ENCODE measurements around the gene MAN1A2.
"Not testable (repeated sequence)": the region's sequence is repeated elsewhere in the genome, so short reads cannot be mapped to it uniquely, and the experiment has no call there.

The MAN1A2 gene

DNA sequence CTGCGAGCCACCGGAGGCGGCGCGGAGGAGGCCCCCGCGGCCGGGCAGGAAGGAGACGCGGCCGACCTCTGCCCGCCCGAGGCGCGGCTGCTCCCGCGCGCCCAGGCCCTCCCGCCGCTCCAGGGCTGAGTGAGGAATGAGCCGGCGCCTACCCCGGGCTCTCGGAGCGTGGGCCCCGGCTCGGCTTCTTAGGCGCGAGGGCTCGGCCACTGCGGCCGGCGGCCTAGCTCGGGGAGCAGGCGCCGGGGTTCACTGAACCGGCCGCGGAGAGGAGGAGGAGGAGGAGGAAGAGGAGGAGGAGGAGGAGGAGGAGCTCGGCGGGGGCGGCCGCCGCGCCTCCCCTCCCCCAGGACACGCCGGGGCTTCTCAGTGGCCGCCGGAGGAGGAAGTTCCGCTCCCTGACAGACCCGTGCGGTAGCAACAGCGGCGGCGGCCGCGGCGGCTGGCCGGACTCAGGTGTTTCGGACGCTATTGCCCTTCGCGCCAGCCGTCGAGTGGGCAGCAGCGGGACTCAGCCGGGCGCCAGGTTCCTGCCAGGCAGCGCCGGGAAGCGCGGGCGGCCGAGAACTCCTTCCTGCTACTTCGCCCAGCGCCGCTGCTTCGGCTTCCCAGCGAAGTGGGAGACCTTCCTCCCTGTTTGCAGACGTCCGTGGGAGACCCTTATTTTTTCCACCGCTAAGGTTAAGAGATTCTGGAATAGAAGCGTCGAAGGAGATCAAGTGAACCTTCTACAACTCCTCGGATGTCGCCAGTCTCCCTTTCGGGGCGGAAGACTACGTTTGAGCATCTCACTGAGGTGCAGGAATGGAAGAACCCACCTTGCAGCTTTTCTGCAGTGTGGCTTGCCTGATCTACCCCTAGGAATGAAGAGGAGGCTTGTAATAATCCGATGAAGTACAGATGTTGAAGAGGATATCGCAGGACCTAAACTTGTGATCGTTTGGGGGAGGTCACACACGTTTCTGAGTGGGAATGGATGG lies at the start of gene MAN1A2:
MAN1A2 (plus strand) TSS at position 404 of the 980 bp plus-strand sequence. CDS start 735 bp downstream, outside the sequence.
- peak; percentile 68 for DNase-seq (ENCODE audit: low read depth)

DNA sequence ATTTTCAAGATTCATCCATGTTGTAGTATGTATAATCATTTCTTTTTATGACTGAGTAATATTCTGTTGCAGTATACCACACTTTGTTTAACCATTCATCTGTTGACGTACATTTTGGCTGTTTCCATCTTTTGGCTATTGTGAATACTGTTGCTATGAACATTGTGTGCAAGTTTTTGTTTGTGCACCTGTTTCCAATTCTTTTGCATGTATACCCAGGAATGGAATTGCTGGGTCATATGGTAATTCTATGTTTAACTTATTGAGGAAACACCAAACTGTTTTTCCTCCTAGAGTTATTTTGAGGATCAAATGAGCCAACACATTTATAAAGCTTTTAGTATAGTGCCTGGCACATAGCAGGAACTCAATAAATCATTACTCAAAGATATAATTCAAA lies 49.2 kb upstream of the MAN1A2 start:
- no peak for DNase-seq (ENCODE audit: low read depth)

DNA sequence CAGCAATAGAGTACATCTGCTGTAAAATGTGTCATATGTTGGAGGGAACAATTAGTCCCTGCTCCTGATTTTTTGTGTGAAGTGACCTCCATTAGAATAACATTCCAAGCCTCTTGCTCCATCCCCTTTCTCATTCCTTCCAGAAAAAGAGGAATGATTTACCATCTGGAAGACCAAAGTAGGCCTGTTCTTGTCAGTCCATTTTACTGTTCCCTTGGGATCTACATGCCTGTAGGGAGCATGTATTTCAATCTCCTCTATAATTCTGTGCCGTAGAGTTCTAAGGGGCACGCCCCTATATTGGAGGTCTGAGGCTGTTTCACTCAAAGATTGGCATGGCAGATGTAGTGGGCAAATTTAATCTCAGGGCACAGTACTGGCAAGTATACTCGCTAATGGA lies 48.8 kb upstream of the MAN1A2 start:
- DNase-seq (ENCODE audit: low read depth) = no peak

DNA sequence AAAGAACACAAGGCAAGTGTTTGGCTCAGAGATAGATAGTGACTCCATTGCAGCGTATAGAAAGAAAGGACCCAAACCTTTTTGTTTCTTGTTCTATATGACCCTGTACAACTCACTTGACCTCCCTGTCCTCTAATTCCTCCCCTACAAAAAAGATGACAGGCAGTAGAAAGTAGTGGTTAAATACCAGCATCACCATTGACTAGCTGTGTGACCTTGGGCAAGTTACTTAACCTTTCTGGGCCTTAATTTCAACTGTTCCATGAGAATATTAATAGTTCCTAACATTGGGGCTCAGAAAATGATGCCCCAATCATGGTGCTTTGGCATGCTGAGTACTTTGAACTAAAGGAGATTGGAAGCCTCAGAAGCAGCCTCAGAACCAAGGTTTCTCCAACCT lies 46.7 kb upstream of the MAN1A2 start:
- DNase-seq (ENCODE audit: low read depth) = no peak

DNA sequence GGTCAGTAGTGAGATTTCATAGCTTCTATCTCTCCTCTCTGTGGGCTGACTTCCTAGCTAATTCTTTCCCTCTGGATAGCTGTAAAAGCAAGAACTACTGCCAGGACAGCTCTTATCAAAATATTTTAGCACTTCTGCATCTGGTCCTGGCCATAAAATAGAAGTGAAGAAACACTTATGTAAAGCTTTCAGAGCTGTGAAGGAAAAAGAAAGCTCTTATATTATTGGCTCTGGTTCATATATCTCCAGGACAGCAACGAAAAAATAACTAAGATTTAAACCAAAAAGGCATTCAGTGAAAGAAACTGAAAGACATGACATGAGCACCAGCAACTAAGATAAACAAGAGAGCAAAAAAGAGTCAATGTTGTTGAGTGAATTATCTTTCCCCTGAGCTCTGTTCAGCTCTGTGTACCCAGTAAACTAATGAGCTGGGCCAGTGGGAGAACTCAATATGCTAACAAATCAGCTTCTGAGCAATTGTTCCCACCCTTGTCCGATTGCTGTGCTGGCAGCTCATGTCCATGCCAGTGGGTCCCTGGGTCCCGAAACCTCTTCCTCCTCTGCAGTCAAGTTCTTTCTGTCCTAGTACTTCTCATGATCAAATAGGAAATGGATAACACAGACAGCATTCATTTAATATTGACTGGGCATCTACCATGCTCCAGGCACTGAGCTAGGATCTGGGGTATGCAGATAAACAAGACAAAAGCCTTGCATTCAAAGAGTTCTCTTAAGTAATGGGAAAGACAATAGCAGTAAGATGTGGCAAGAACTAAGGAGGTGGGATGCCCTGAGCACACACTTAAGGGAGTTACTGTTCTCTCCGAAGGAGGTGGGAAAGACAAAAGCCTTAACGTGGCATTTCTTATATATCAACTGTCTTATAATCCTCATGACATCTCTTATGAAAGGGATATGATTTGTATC lies 45.3 kb upstream of the MAN1A2 start:
- DNase-seq (ENCODE audit: low read depth) = no peak

DNA sequence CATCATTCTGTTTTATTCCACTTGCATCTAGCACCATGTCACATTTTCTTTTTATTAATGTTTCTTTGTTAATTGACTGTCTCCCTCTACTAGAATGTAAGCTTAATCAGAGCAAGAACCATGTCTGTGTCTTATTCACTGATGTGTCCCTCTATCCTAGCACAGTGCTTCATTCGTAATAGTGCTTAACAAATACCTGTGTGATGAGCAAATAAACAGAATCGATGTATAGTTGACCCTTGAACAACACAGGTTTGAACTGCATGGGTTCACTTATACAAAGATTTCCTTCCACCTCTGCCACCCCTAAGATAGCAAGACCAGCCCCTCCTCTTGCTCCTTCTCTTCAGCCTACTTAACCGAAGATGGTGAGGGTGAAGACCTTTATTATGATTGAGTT lies 42.9 kb upstream of the MAN1A2 start:
- DNase-seq (ENCODE audit: low read depth) = no peak

DNA sequence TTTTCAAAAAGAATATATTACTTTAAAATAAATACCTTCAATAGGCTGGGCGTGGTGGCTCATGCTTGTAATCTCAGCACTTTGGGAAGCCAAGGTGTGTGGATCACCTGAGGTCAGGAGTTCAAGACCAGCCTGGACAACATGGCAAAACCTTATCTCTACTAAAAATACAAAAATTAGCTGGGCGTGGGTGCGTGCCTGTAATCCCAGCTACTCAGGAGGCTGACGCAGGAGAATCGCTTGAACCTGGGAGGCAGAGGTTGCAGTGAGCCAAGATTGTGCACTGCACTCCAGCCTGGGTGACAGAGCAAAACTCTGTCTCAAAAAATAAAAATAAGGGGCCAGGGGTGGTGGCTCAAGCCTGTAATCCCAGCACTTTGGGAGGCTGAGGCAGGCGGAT lies 41.2 kb upstream of the MAN1A2 start:
- not testable (repeated sequence) for DNase-seq (ENCODE audit: low read depth)

DNA sequence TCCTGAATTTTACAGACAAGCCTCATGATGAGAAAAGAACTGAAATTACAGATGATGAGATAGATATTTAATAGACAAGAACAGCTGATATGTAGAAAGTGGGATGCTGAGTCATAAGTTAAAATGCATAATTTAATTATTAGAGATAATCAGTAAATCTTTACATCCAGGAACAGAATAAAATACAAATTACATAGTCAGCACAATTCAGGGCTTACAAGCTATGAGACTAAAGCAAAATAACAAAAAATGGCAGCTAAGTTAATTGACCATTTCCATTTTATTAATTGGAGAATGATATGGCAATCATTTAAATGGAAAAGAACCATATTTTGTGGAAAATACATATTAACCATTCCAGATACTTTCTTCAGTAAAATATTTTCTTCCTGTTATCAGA lies 40.2 kb upstream of the MAN1A2 start:
- DNase-seq (ENCODE audit: low read depth) = no peak

DNA sequence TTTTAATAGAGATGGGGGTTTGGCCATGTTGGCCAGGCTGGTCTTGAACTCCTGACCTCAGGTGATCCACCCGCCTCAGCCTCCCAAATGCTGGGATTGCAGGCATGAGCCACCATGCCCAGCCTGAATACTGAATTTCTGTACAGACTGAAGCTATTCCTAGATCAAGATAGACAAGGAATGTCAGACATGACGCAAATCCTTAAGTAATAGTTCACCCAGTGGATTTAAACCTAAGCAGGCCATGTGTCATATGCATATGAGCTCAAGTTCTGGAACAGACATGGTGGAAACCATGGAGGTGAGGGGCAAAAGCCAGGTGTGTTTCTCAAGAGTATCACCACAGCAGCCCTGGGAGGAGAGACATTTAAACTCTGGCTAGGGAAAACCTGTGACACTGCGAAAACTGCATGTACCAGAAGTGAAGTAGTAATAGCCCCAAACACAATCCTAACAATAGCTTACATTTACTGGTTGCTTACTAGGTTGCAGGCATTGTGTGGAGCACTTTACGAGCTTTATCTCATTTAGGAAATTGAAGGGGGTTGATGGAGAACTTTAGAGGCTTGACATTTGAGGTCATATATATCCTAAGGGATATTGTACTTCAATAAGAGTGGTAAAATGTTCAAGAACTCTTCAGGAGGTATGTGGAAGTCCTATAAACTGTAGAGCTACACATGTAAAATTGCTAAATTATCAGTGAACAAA lies 31.7 kb upstream of the MAN1A2 start:
- no peak for DNase-seq (ENCODE audit: low read depth)

DNA sequence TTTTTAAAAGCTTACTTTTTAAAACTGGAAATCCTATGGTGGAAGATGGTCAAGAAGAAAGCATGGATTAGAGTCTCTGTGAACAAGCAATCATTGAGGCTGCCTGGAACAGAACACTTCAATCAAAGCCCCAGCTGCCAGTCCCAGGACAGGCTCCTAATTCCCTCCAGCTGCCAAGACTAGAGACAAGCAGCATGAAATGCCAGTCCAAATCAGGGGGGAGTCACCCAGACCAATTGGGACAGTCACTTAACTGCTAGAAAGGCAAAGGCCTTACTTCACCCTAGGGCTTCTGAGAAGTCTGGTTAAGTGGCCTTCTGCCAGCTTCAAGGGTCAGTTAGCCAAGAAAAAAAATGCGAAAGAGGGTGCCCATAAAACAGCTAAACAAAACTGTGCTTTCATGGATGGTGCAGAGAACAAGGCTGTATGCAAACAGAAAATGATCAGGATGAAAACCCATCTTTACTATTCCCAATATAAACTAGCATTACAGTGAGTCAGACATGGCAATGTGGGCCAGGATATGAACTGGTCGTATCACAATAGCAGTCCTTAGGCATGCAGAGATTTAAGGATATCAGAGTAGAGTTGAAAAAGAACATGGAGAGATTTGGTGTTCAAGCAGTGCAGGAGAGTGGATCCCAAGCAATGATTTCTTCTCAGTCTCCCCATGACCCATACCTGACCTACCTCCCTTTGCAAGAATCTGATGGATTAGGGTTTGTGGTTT lies 31.0 kb upstream of the MAN1A2 start:
- DNase-seq (ENCODE audit: low read depth) = no peak

DNA sequence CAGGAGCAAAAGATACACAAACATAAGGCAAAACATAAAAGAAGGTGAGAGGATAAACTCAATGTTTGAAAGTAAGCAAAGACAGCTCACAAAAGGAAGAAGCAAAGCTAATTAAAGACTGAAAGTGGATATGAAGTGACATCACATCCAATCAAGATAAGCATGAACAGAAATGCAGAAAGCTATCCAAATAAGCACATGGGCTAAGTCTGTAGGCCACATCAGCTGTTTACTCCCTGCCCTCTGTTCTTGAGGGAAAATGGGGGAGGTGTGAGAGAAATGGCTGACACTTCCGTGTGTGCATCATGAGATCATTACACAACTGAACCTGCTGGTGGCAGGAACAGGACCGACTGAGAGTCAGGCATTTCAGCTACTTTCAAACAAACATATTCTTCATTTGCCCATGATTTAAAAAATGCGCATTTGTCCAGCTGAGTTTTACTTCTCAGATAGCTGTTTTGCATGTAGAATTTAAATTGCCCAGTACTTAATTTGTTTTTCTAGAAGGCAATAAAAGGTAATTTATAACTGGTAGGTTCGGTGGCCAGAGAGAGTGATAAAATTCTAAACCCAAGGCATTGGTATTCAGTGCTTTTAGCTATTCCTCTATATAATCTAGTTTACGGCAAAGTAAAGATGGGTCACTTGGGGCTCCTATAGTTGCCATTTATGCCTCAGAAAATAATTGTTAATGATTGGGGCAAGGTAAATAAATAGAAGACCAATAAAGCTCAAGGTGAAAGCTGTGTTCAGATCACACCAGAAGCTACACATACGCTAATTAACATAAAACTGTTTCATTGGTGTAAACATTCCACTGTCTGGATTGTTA lies 27.2 kb upstream of the MAN1A2 start:
- DNase-seq (ENCODE audit: low read depth) = no peak

DNA sequence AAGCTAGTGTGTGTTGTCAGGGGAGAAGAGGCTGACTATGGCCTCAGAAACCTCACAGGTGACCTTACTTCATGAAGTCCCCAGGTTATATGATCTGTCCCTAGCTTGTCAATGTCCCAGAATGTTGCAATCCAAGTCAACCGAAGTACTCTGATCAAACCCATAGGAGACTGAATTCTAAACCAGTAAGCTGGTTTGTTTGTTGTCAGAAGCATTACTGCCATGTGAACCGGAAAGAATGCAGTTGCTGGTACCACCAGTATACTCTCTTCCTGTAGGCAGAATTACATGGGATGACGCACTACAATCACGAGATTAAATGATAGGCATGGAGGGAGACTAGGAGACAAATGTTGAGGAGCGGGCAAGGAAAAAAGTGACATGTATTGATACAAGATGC lies 26.1 kb upstream of the MAN1A2 start:
- no peak for DNase-seq (ENCODE audit: low read depth)

DNA sequence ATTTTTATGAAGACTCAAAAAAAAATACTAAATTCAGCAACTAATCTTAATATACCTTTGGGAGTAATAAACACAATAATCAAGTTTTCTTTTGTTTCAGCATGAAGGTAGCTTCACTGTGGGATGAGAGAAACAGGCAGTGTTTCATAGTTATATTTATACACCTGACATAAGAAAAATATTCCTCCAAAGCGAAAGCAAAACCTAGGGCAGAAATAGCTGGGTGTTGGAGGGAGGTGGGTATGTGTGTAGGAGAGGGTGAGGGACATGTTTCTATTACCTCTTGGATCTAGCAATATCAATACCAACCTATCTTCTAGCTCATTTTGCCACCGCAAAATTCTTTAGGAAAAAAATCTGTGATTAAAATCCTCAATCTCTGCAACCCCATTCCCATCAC lies 24.9 kb upstream of the MAN1A2 start:
- DNase-seq (ENCODE audit: low read depth) = no peak

DNA sequence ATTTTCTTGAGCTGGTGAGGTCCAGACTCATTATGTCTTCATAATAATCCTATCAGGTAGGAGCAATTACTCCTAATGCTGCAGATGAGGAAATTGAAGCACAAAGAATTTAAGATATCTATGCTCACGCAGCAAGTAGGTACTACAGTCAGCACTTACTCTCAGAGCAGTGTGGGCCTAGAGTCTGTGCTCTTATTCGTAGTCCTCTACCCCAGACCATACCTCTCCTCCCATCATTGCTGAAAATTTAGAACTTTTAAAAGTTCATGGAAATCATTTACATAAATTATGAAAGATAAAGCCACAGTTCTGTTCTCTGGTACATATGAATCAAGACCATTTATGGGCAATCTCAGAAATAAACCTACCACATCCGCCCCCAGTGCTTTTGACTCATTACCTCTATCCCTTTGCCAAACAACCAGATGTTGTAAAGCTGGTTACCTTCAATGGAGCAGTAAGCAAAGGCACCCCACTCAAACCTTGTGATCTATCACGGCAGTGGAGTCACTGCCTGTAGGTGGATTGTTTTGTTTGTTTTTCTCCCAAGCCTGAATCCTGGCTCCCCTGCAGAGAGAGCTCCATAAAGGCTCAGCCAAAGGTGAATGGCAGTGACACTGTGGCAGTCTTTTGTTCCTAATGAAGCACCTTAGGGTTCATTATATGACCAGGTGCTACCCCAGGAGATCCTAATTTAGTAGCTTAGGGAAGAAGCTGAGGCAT lies 20.9 kb upstream of the MAN1A2 start:
- DNase-seq (ENCODE audit: low read depth) = no peak

DNA sequence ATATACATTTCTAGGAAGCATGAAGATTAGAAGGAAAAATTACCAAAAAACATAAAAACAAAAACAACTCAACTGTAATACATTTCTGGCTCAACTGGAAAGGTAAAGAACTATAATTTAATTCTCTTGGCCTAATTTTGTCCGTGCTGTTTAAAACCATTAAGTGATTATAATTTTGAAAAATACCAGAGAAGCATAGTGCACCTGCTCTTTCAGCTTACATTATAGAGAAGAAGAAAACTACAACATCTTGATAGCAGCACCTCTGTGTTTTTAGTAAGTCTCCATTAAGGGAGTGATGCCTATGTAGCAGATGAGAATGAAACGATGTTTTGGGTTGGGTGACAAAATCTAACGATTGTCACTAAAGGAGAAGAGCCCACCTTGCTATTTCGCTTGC lies 19.3 kb upstream of the MAN1A2 start:
- no peak for DNase-seq (ENCODE audit: low read depth)

DNA sequence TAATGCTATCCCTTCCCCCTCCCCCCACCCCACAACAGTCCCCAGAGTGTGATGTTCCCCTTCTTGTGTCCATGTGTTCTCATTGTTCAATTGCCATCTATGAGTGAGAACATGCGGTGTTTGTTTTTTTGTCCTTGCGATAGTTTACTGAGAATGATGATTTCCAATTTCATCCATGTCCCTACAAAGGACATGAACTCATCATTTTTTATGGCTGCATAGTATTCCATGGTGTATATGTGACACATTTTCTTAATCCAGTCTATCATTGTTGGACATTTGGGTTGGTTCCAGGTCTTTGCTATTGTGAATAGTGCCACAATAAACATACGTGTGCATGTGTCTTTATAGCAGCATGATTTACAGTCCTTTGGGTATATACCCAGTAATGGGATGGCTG lies 14.6 kb upstream of the MAN1A2 start:
- not testable (repeated sequence) for DNase-seq (ENCODE audit: low read depth)

DNA sequence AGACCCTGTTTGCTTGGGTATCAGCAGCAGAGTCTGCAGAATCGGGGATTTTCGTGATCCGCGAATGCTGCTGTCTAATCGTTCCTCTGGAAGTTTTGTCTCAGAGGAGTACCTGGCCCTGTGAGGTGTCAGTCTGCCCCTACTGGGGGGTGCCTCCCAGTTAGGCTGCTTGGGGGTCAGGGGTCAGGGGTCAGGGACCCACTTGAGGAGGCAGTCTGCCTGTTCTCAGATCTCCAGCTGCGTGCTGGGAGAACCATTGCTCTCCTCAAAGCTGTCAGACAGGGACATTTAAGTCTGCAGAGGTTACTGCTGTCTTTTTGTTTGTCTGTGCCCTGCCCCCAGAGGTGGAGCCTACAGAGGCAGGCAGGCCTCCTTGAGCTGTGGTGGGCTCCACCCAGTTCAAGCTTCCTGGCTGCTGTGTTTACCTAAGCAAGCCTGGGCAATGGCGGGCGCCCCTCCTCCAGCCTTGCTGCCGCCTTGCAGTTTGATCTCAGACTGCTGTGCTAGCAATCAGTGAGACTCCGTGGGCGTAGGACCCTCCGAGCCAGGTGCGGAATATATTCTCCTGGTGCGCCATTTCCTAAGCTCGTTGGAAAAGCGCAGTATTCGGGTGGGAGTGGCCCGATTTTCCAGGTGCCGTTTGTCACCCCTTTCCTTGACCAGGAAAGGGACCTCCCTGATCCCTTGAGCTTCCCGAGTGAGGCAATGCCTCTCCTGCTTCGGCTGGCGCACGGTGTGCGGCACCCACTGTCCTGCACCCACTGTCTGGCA lies 9.2 kb upstream of the MAN1A2 start:
- not testable (repeated sequence) for DNase-seq (ENCODE audit: low read depth)

DNA sequence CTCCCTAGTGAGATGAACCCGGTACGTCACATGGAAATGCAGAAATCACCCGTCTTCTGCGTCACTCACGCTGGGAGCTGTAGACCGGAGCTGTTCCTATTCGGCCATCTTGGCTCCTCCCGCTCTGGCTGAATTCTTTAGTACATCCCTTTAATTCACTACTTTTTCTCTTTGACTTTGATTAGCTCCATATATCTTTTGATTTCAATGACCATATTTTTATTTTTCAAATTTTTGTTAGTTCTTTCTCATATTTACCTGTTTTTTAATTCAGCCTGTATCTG lies 8.7 kb upstream of the MAN1A2 start:
- not testable (repeated sequence) for DNase-seq (ENCODE audit: low read depth)

DNA sequence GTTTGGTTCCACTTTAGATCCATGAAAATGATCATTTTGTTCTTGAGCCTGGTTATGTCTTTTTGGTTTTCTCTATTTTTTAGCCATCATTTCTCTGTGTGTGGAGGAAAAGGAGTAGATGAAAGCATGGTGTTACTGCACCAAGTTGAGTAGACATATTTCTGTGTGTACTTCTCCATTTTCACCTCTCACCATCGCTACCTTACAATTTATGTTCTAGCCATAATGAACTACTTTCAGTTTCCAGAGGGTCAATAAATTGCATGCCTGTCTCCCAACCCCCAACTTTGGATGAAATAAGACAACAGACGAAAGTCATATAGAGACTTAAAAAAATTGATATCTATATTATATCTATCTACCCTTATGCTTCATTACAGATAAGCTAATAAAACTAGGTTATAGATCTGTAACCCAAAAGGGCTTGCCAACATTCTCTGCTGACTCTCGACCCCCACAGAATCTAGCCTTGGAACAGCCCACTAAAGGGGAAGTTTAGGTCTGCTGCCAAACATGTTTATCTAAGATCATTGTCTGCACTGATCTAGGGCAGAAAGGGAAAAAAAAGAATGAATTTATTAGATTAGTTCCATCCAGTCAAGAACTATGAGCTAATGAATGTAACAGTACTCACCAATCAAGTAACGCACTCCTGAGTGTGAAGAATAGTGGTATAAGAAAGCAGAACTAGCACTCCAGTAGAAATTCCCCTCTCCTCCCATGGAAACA lies 7.5 kb upstream of the MAN1A2 start:
- no peak for DNase-seq (ENCODE audit: low read depth)

All from stimulated activated CD4-positive, alpha-beta T cell treated with anti-CD3 and anti-CD28 coated beads, Interleukin-2, amount 100 ng/mL, for 4 hours (primary cell).